ENCODE results near the gene CCDC74A.
"Not testable (repeated sequence)": the region's sequence is repeated elsewhere in the genome, so short reads cannot be mapped to it uniquely, and the experiment has no call there.

The CCDC74A gene

GRCh38 chr2:131527131-131528001, at the start of gene CCDC74A:
Gene CCDC74A, plus strand, starts transcription at chr2:131527888. Its CDS starts 83 bp downstream, at chr2:131527971.
- DNase-seq (ENCODE audit: low read depth): not testable (repeated sequence)
- H3K4me3 ChIP-seq (ENCODE audit: low read depth, low read length): peak within 1 kb of the TSS; percentile 54

GRCh38 chr2:131478074-131478849, 49.4 kb upstream of the CCDC74A start:
- not testable (repeated sequence) for H3K4me3 ChIP-seq (ENCODE audit: low read depth, low read length); DNase-seq (ENCODE audit: low read depth)

GRCh38 chr2:131478850-131479461, 48.7 kb upstream of the CCDC74A start:
- not testable (repeated sequence) for DNase-seq (ENCODE audit: low read depth); H3K4me3 ChIP-seq (ENCODE audit: low read depth, low read length)

- not testable (repeated sequence) for H3K4me3 ChIP-seq (ENCODE audit: low read depth, low read length); DNase-seq (ENCODE audit: low read depth)
Measured at GRCh38 chr2:131480351-131480750, 47.3 kb upstream of the CCDC74A start.

- not testable (repeated sequence) for H3K4me3 ChIP-seq (ENCODE audit: low read depth, low read length); DNase-seq (ENCODE audit: low read depth)
Measured at GRCh38 chr2:131482506-131483155, 45.1 kb upstream of the CCDC74A start.

- not testable (repeated sequence) for H3K4me3 ChIP-seq (ENCODE audit: low read depth, low read length); DNase-seq (ENCODE audit: low read depth)
Measured at GRCh38 chr2:131483981-131484820, 43.5 kb upstream of the CCDC74A start.

GRCh38 chr2:131484906-131485460, 42.7 kb upstream of the CCDC74A start:
- H3K4me3 ChIP-seq (ENCODE audit: low read depth, low read length); DNase-seq (ENCODE audit: low read depth): not testable (repeated sequence)

- not testable (repeated sequence) for H3K4me3 ChIP-seq (ENCODE audit: low read depth, low read length); DNase-seq (ENCODE audit: low read depth)
Measured at GRCh38 chr2:131486201-131486902, 41.3 kb upstream of the CCDC74A start.

- TF ChIP-seq CTCF (IDR thresholded peaks at IDR 0.05; ENCODE audit: low read depth, low read length, missing control alignments): no peak
- no peak overlapping the region for H3K4me3 ChIP-seq (ENCODE audit: low read depth, low read length)
- DNase-seq (ENCODE audit: low read depth): no peak
Measured at GRCh38 chr2:131488306-131489205, 39.1 kb upstream of the CCDC74A start.

- peak overlapping the region; percentile 53 for H3K4me3 ChIP-seq (ENCODE audit: low read depth, low read length)
- DNase-seq (ENCODE audit: low read depth): not testable (repeated sequence)
Measured at GRCh38 chr2:131490616-131491468, 36.8 kb upstream of the CCDC74A start.

GRCh38 chr2:131491469-131491836, 36.2 kb upstream of the CCDC74A start:
- peak overlapping the region; percentile 53 for H3K4me3 ChIP-seq (ENCODE audit: low read depth, low read length)
- not testable (repeated sequence) for DNase-seq (ENCODE audit: low read depth)

- peak within 1 kb of the TSS; percentile 99 for H3K4me3 ChIP-seq (ENCODE audit: low read depth, low read length)
Measured at GRCh38 chr2:131492015-131492417, 35.7 kb upstream of the CCDC74A start, which contains the start of gene MZT2A. Gene MZT2A, minus strand, starts transcription at chr2:131492397. Its CDS starts 21 bp downstream, at chr2:131492376.

More at GRCh38 chr2:131492015-131492417, 35.7 kb upstream of the CCDC74A start, which contains the start of gene MZT2A:
- not testable (repeated sequence) for DNase-seq (ENCODE audit: low read depth)
